Raji (cell line): Measurements from ENCODE around the gene CRACR2B.
A peak's percentile ranks its signal among the peaks of the same experiment; 100 is the strongest.

ENCODE experiments used
- POLR2A ChIP-seq: IDR thresholded peaks from 2 replicates; pipeline ENCODE4 v1.6.1; 2011; ENCODE audit warnings: low read depth, low read length, control low read depth; ENCODE audit not compliant: insufficient read depth

The CRACR2B gene

GRCh38 chr11:858053-858761 is 30.5 kb downstream of the CRACR2B start:
- TF ChIP-seq POLR2A = no peak

- no peak for TF ChIP-seq POLR2A
Measured at GRCh38 chr11:858762-859339, 31.1 kb downstream of the CRACR2B start.

DNA sequence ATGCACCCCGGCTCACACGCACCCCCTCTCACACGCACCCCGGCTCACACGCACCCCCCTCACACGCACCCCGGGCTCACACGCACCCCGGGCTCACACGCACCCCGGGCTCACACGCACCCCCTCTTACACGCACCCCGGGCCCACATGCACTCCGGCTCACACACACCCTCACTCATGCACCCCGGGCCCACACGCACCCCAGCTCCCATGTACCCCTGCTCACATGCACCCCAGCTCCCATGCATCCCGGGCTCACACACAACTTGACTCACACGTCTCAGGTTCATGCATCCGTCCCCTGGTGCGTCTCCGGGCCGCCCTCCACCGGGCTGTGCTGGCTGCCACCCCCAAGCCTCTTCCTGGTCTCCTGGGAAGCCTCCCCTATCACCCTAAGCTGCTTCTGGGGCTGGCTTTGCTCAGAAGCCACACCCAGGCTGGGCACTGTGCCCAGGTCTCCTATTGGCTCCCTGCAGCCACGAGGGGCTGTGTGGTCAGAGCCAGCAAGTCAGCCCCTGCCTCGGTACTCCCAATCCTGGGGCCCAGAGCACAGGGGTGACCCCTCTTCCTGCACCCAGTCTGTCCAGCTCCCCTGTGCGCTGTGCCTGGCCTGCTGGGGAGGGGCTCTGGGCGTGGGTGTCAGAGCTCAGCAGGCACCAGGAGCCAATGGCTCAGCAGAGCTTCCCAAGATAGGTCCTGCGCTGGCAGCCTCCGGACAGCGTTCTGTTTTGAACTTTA is 31.8 kb downstream of the CRACR2B start:
- no peak for TF ChIP-seq POLR2A

- no peak for TF ChIP-seq POLR2A
Measured at GRCh38 chr11:860234-861104, 32.8 kb downstream of the CRACR2B start.

- TF ChIP-seq POLR2A = no peak
Measured at GRCh38 chr11:861105-861479, 33.4 kb downstream of the CRACR2B start.

- peak; percentile 12; the same call in 1 of the 2 replicates for TF ChIP-seq POLR2A
Measured at GRCh38 chr11:862081-862661, 34.5 kb downstream of the CRACR2B start.

GRCh38 chr11:862696-863022 is 34.9 kb downstream of the CRACR2B start:
- no peak for TF ChIP-seq POLR2A

- no peak; the same call in 1 of the 2 replicates for TF ChIP-seq POLR2A
Measured at GRCh38 chr11:863023-863909, 35.5 kb downstream of the CRACR2B start.

- 0 out of 2 replicates have a peak, but pooled peaks have one; percentile 25 for TF ChIP-seq POLR2A
Measured at GRCh38 chr11:863910-864827, 36.5 kb downstream of the CRACR2B start.

GRCh38 chr11:864898-865297 is 37.2 kb downstream of the CRACR2B start:
- TF ChIP-seq POLR2A = no peak

- no peak for TF ChIP-seq POLR2A
Measured at GRCh38 chr11:865462-866430, 38.0 kb downstream of the CRACR2B start.

DNA sequence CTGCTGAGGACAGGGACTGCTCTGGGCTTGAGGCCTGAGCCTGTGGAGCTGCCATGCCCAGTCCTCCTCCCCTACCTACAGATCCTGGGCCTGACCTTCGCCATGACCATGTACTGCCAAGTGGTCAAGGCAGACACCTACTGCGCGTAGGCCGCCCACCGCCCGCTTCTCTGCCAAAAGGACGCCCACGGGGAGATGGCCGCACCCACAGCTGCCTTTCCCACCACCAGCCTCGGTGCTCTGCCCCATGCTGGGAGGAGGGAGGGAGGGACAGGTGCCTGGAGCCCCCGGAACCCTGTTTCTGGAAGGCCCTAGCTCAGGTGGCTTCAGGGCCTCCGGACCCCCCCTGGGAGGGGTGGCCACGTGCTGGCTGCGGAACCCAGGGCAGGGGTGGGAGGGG is 38.8 kb downstream of the CRACR2B start:
- TF ChIP-seq POLR2A = no peak
